Measurements from ENCODE around the gene TOP3B. TPM values are rescaled to one million over a fixed set of nuclear protein-coding genes. Genes with fewer than 3 reads are reported as not detected.

The TOP3B gene
- total RNA-seq, 2 experiments from 2014 or later = 41.2 to 41.4 TPM

GRCh38 chr22:21989049-21989448 lies 6.5 kb upstream of the TOP3B start:
- no peak for DNase-seq
- intact Hi-C loops (cut with micrococcal nuclease) = no loop called here
- Mint-ChIP-seq H3K27me3 (ENCODE audit: low read depth) (no peaks in the 10 kb centered on the region), H3K9me3 (no peaks in the 10 kb centered on the region), H3K36me3 (ENCODE audit: low read depth) (no peaks in the 10 kb centered on the region), H3K4me1 (ENCODE audit: low read depth) (no peaks in the 10 kb centered on the region), H3K4me3 (no peak overlapping the region), H3K27ac (no peak overlapping the region)
- CTCF ChIA-PET = no interaction called here

DNA sequence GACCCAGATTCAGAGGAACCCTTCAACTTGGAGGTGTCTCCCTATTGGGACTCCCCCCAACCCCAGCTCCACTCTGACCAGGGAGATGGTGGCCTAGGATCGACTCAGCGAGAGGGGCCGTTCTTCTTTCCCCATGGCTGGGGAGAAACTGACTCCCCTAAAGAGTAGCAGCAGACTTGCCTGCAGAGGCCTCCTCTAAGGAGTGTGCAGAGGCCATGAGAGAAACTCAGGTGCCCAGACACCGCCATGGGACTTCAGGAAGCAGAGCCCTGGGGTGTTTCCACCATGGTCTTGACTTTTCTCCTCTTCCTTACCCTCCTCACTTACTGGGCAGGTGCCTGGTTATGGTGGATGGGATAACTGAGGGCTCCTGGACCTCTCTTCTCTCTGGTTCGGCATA lies 2.6 kb upstream of the TOP3B start:
- no peaks in the 10 kb centered on the region for H3K27me3 Mint-ChIP-seq (ENCODE audit: low read depth)
- H3K27ac Mint-ChIP-seq = no peak overlapping the region
- intact Hi-C loops (cut with micrococcal nuclease) = no loop called here
- DNase-seq = no peak
- CTCF ChIA-PET = interaction anchor here (0.6 to 0.8 kb wide), 3 partner anchors 9 to 295 kb away, joined by 3 read pairs; no protein-coding TSS in a partner anchor
- no peaks in the 10 kb centered on the region for H3K9me3 Mint-ChIP-seq
- H3K36me3 Mint-ChIP-seq (ENCODE audit: low read depth) = no peaks in the 10 kb centered on the region
- no peak overlapping the region for H3K4me3 Mint-ChIP-seq
- peaks cover 21% of the 10 kb centered on the region for H3K4me1 Mint-ChIP-seq (ENCODE audit: low read depth)

- CTCF ChIA-PET = interaction anchor here (0.6 to 0.8 kb wide), 3 partner anchors 9 to 294 kb away, joined by 3 read pairs; no protein-coding TSS in a partner anchor
- H3K27me3 Mint-ChIP-seq (ENCODE audit: low read depth) = no peaks in the 10 kb centered on the region
- no peaks in the 10 kb centered on the region for H3K9me3 Mint-ChIP-seq
- H3K4me3 Mint-ChIP-seq = no peak overlapping the region
- no peak overlapping the region for H3K27ac Mint-ChIP-seq
- no peak for DNase-seq
- no peaks in the 10 kb centered on the region for H3K36me3 Mint-ChIP-seq (ENCODE audit: low read depth)
- peaks cover 23% of the 10 kb centered on the region for H3K4me1 Mint-ChIP-seq (ENCODE audit: low read depth)
- intact Hi-C loops (cut with micrococcal nuclease) = no loop called here
These were observed 2.2 kb upstream of the TOP3B start for GRCh38 chr22:21984793-21985192.

DNA sequence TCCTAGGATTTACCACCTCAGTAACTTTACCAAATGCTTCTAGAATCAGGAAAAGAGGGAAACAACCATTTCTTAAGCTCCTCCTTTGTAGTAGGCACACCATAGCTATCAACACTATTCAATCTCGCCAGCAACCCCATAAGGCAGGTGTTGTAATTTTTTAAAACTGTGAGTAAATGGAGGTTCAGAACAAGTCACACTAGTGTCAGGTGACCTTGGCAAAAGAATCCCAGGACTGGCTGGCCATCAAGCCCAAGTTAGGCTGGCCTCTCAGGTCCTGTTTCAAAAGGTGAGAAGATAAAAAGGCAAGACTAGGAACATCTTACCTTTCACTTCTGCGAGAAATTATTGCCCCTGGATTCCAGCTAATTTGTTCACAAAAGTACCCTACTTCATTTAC lies 713 bp downstream of the TOP3B start:
- H3K4me3 Mint-ChIP-seq = peak overlapping the region; percentile 84
- peaks cover 36% of the 10 kb centered on the region for H3K4me1 Mint-ChIP-seq (ENCODE audit: low read depth)
- peak overlapping the region; percentile 81 for H3K27ac Mint-ChIP-seq
- H3K9me3 Mint-ChIP-seq = no peaks in the 10 kb centered on the region
- no peaks in the 10 kb centered on the region for H3K27me3 Mint-ChIP-seq (ENCODE audit: low read depth)
- DNase-seq = no peak
- CTCF ChIA-PET = interaction anchor here (1.1 to 3.6 kb wide), 2 partner anchors 10 to 290 kb away, joined by 3 to 32 read pairs; no protein-coding TSS in a partner anchor
- intact Hi-C loops (cut with micrococcal nuclease) = no loop called here
- H3K36me3 Mint-ChIP-seq (ENCODE audit: low read depth) = no peaks in the 10 kb centered on the region

- peaks cover 38% of the 10 kb centered on the region for H3K4me1 Mint-ChIP-seq (ENCODE audit: low read depth)
- intact Hi-C loops (cut with micrococcal nuclease) = no loop called here
- no peaks in the 10 kb centered on the region for H3K27me3 Mint-ChIP-seq (ENCODE audit: low read depth)
- H3K9me3 Mint-ChIP-seq = no peaks in the 10 kb centered on the region
- no peaks in the 10 kb centered on the region for H3K36me3 Mint-ChIP-seq (ENCODE audit: low read depth)
- DNase-seq = no peak
- CTCF ChIA-PET = interaction anchor here (3.6 kb wide), 1 partner anchor 9 kb away, joined by 32 read pairs; no protein-coding TSS in a partner anchor
- H3K4me3 Mint-ChIP-seq = no peak overlapping the region
- no peak overlapping the region for H3K27ac Mint-ChIP-seq
These were observed 2.0 kb downstream of the TOP3B start for GRCh38 chr22:21980547-21980946.

DNA sequence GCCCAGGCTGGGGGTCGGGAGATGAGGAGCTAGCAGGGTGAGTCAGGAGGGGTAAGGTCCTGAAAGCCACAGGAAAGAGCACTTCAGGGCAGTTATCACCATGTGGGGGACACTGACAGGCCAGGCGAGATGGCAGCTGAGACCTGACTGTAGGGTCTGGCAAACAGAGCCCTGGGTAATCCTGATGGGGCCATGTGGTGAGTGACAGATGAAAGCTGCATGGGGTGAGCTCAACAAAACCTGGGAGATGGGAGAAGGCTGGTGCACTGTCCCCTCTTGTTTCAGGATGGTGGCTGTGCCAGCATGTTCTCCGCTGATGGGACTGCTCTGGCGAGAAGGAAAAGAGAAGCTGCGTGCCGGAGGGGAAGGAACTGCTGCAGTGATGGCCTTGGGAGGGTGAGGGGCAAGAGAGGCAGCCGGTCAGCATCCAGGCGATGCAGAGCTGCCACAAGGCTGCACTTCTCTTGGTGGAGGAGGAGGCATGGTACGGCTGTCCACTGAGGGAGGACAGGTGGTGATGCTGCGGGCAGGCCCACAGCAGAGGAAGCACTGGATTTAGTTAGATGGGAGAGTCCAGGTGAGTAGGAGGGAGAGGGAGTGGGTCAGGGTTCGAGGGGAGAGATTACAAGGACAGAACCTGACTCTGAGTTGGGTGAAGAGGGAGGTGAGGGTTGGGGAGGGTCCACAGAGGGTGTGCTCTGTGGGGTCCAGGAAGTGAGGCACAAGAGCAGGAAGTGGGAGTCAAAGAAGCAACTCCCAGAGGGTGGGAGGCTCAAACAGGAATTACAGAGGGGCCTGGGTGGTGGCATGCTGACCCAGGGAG lies 3.8 kb downstream of the TOP3B start:
- intact Hi-C loops (cut with micrococcal nuclease) = no loop called here
- no peak for DNase-seq
- CTCF ChIA-PET = interaction anchor here (1.1 kb wide), 1 partner anchor 11 kb away, joined by 3 read pairs; no protein-coding TSS in a partner anchor
- Mint-ChIP-seq H3K36me3 (ENCODE audit: low read depth) (peaks cover 1% of the 10 kb centered on the region), H3K27ac (no peak overlapping the region), H3K27me3 (ENCODE audit: low read depth) (no peaks in the 10 kb centered on the region), H3K9me3 (no peaks in the 10 kb centered on the region), H3K4me1 (ENCODE audit: low read depth) (peaks cover 38% of the 10 kb centered on the region), H3K4me3 (no peak overlapping the region)

DNA sequence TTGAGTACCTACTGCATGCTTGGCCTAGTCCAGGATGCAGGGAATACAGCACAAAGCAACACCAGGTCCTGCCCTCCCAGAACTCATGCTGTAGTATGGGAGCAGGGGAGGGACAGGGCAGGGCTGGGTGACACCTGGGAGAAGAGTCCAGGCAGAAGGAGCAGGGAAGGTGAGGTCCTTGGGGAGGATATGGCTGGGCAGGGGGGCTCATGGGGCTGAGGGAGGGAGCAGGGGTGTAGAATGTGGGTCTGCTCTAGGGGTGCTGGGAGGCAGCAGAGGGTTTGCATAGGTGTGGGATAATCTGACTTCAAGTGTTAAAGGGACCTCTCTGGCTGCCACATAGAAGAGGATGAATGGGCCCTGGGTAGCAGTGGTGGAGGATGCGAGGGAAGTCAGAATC lies 4.8 kb downstream of the TOP3B start:
- Mint-ChIP-seq H3K27ac (no peak overlapping the region), H3K27me3 (ENCODE audit: low read depth) (no peaks in the 10 kb centered on the region), H3K9me3 (no peaks in the 10 kb centered on the region), H3K36me3 (ENCODE audit: low read depth) (peaks cover 1% of the 10 kb centered on the region), H3K4me1 (ENCODE audit: low read depth) (peaks cover 38% of the 10 kb centered on the region), H3K4me3 (no peak overlapping the region)
- intact Hi-C loops (cut with micrococcal nuclease) = no loop called here
- no peak for DNase-seq
- CTCF ChIA-PET = no interaction called here

GRCh38 chr22:21975854-21976345 lies 6.7 kb downstream of the TOP3B start:
- CTCF ChIA-PET = no interaction called here
- H3K36me3 Mint-ChIP-seq (ENCODE audit: low read depth) = peaks cover 9% of the 10 kb centered on the region
- no peaks in the 10 kb centered on the region for H3K9me3 Mint-ChIP-seq
- H3K4me3 Mint-ChIP-seq = no peak overlapping the region
- no peak for DNase-seq
- H3K27me3 Mint-ChIP-seq (ENCODE audit: low read depth) = no peaks in the 10 kb centered on the region
- H3K27ac Mint-ChIP-seq = no peak overlapping the region
- peaks cover 24% of the 10 kb centered on the region for H3K4me1 Mint-ChIP-seq (ENCODE audit: low read depth)
- intact Hi-C loops (cut with micrococcal nuclease) = no loop called here

DNA sequence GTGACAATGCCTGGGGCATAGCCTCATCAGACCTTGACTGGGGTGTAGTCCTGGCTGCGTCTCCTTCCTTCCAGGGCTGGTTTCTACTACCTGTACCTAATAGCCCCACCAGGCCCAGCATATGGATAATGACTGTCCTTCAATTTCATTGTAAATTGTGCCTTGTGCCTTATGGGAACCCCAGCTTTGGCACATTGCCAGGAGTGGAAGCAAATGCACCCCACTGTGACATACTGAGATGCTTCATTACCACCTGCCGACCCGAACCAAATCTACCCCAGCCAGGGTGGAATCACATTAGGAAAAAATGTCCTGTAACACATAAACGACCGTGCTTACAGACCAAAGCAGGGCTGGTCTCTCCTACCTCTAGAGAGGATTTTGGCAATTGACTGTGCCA lies 7.3 kb downstream of the TOP3B start:
- DNase-seq = no peak
- peaks cover 17% of the 10 kb centered on the region for H3K4me1 Mint-ChIP-seq (ENCODE audit: low read depth)
- intact Hi-C loops (cut with micrococcal nuclease) = no loop called here
- no peaks in the 10 kb centered on the region for H3K27me3 Mint-ChIP-seq (ENCODE audit: low read depth)
- H3K9me3 Mint-ChIP-seq = no peaks in the 10 kb centered on the region
- no peak overlapping the region for H3K4me3 Mint-ChIP-seq
- CTCF ChIA-PET = no interaction called here
- peaks cover 14% of the 10 kb centered on the region for H3K36me3 Mint-ChIP-seq (ENCODE audit: low read depth)
- H3K27ac Mint-ChIP-seq = no peak overlapping the region

GRCh38 chr22:21974058-21974649 lies 8.4 kb downstream of the TOP3B start:
- H3K36me3 Mint-ChIP-seq (ENCODE audit: low read depth) = peaks cover 15% of the 10 kb centered on the region
- H3K27me3 Mint-ChIP-seq (ENCODE audit: low read depth) = no peaks in the 10 kb centered on the region
- H3K4me1 Mint-ChIP-seq (ENCODE audit: low read depth) = peaks cover 16% of the 10 kb centered on the region
- CTCF ChIA-PET = no interaction called here
- intact Hi-C loops (cut with micrococcal nuclease) = no loop called here
- no peaks in the 10 kb centered on the region for H3K9me3 Mint-ChIP-seq
- no peak overlapping the region for H3K4me3 Mint-ChIP-seq
- no peak for DNase-seq
- no peak overlapping the region for H3K27ac Mint-ChIP-seq

- H3K36me3 Mint-ChIP-seq (ENCODE audit: low read depth) = peaks cover 20% of the 10 kb centered on the region
- intact Hi-C loops (cut with micrococcal nuclease) = no loop called here
- DNase-seq = no peak
- H3K4me1 Mint-ChIP-seq (ENCODE audit: low read depth) = peaks cover 4% of the 10 kb centered on the region
- no peaks in the 10 kb centered on the region for H3K27me3 Mint-ChIP-seq (ENCODE audit: low read depth)
- H3K9me3 Mint-ChIP-seq = no peaks in the 10 kb centered on the region
- no peak overlapping the region for H3K27ac Mint-ChIP-seq
- CTCF ChIA-PET = interaction anchor here (0.5 to 3.8 kb wide), 15 partner anchors 9 to 275 kb away, joined by 3 to 32 read pairs (median 5); partner anchors contain the start of gene TOP3B
- H3K4me3 Mint-ChIP-seq = no peak overlapping the region
These were observed 9.8 kb downstream of the TOP3B start for GRCh38 chr22:21972806-21973205.

DNA sequence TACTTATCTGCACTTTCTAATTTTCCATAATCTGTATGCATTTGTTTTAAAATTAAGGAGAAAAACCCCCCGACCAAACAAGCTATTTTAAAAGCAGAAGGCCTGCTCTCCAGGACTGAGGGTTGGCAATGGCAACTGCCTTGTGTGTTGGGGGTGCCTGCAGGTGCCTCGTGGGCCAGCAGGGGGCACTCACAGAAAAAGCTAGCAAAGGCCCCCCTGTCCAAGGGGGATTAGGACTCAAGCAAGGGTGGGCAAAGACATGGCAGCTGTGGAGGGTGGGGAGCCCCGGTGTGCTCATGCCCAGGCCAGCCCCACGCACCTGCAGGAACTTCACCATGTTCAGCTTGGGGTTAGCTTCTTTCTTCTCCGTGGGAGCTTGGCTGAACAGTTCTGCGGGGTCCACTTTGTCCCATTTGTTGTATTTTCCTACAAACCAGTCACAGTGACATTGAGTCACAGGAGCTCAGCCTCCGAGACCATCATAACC lies 10.3 kb downstream of the TOP3B start:
- DNase-seq = peak; percentile 60
- Mint-ChIP-seq H3K9me3 (no peaks in the 10 kb centered on the region), H3K36me3 (ENCODE audit: low read depth) (peaks cover 22% of the 10 kb centered on the region), H3K4me3 (no peak overlapping the region), H3K27me3 (ENCODE audit: low read depth) (no peaks in the 10 kb centered on the region), H3K4me1 (ENCODE audit: low read depth) (peaks cover 2% of the 10 kb centered on the region), H3K27ac (no peak overlapping the region)
- intact Hi-C loops (cut with micrococcal nuclease) = no loop called here
- CTCF ChIA-PET = interaction anchor here (0.6 to 3.8 kb wide), 15 partner anchors 9 to 1705 kb away, joined by 3 to 32 read pairs (median 4); partner anchors contain the start of gene TOP3B

Data from activated naive CD4-positive, alpha-beta T cell treated with anti-CD3 and anti-CD28 coated beads for 36 hours (primary cell).